Progenitor cell of endocrine pancreas (in vitro differentiated cells): ENCODE measurements around the gene YWHAH. TPM values are rescaled to one million over a fixed set of nuclear protein-coding genes. Genes with fewer than 3 reads are reported as not detected.

Experiments
- DNase-seq: peaks from one replicate; pipeline ENCODE4 v3.0.0; 2021; ENCODE audit warnings: low spot score; ENCODE audit not compliant: unreplicated experiment
- H3K27ac Mint-ChIP-seq: 2 replicates; pipeline ENCODE4 v1.8.0; 2021; ENCODE audit warnings: mild to moderate bottlenecking, moderate library complexity, mixed read lengths
- H3K27me3 Mint-ChIP-seq: 2 replicates; pipeline ENCODE4 v1.8.0; 2021; ENCODE audit warnings: mixed read lengths
- H3K36me3 Mint-ChIP-seq: 2 replicates; pipeline ENCODE4 v1.8.0; 2022; ENCODE audit warnings: mixed read lengths; ENCODE audit not compliant: insufficient read depth
- H3K4me1 Mint-ChIP-seq: 2 replicates; pipeline ENCODE4 v1.8.0; 2021; ENCODE audit warnings: low read depth, mixed read lengths
- H3K4me3 Mint-ChIP-seq: 2 replicates; pipeline ENCODE4 v1.8.0; 2021; ENCODE audit warnings: low read depth, mild to moderate bottlenecking, moderate library complexity, mixed read lengths
- H3K9me3 Mint-ChIP-seq: 2 replicates; pipeline ENCODE4 v1.8.0; 2021; ENCODE audit warnings: low read depth, mixed read lengths
- CTCF ChIP-seq: fragments of 200-600 bp; sonication (generic); IDR thresholded peaks from one replicate; pipeline ENCODE4 v1.5.0; 2021; ENCODE audit warnings: antibody characterized with exemption, mild to moderate bottlenecking; ENCODE audit not compliant: unreplicated experiment
- long read RNA-seq: library from polyadenylated mRNA; unstranded; transcript quantifications from one replicate; pipeline ENCODE4 v2.0.0, GENCODE V29; 2020
- total RNA-seq: library from RNA; stranded (reverse); gene quantifications from 2 replicates; pipeline ENCODE4 v1.2.1, GENCODE V29; 2021

YWHAH gene
- 105 and 111 TPM in 2 replicates for total RNA-seq
- long read RNA-seq, transcript YWHAH-201 (2 exons, 1,825 nt) = major isoform, 47 of 53 reads
- long read RNA-seq, partial matches to known transcripts = 3 of 53 reads
- long read RNA-seq, other reads (novel, unspliced or antisense) = 1 of 53 reads

GRCh38 chr22:31943978-31944699, at the start of gene YWHAH:
YWHAH (plus strand) TSS chr22:31944535; CDS start chr22:31944734, 199 bp downstream.
- Mint-ChIP-seq H3K4me1 (peaks cover 6% of the 10 kb centered on the region), H3K4me3 (peak within 1 kb of the TSS; percentile 89), H3K27ac (peak within 1 kb of the TSS; percentile 96), H3K9me3 (no peaks in the 10 kb centered on the region), H3K36me3 (peaks cover 8% of the 10 kb centered on the region), H3K27me3 (peaks cover 7% of the 10 kb centered on the region)
- no peak for TF ChIP-seq CTCF
- peak; percentile 96 for DNase-seq

- Mint-ChIP-seq H3K4me1 (peaks cover 7% of the 10 kb centered on the region), H3K27me3 (no peaks in the 10 kb centered on the region), H3K36me3 (peaks cover 4% of the 10 kb centered on the region), H3K27ac (peak overlapping the region; percentile 31), H3K4me3 (no peak overlapping the region), H3K9me3 (no peaks in the 10 kb centered on the region)
- DNase-seq = no peak
- TF ChIP-seq CTCF = no peak
These were observed 48.8 kb upstream of the YWHAH start for GRCh38 chr22:31895411-31896123.

GRCh38 chr22:31896472-31896871, 47.9 kb upstream of the YWHAH start:
- no peak for DNase-seq
- Mint-ChIP-seq H3K36me3 (peaks cover 4% of the 10 kb centered on the region), H3K4me1 (peaks cover 10% of the 10 kb centered on the region), H3K27me3 (no peaks in the 10 kb centered on the region), H3K27ac (no peak overlapping the region), H3K4me3 (no peak overlapping the region), H3K9me3 (no peaks in the 10 kb centered on the region)
- no peak for TF ChIP-seq CTCF

- TF ChIP-seq CTCF = no peak
- H3K27me3 Mint-ChIP-seq = no peaks in the 10 kb centered on the region
These were observed 46.2 kb upstream of the YWHAH start for GRCh38 chr22:31897842-31898805.

More at GRCh38 chr22:31897842-31898805, 46.2 kb upstream of the YWHAH start:
- Mint-ChIP-seq H3K9me3 (no peaks in the 10 kb centered on the region), H3K36me3 (peaks cover 8% of the 10 kb centered on the region), H3K4me1 (peaks cover 13% of the 10 kb centered on the region), H3K27ac (no peak overlapping the region), H3K4me3 (no peak overlapping the region)
- DNase-seq = no peak
